H1 (cell line): ENCODE measurements around the gene IL6ST. TPM values are rescaled to one million over a fixed set of nuclear protein-coding genes. Genes with fewer than 3 reads are reported as not detected.

ENCODE experiments used
- CTCF ChIA-PET: fragments of 300-600 bp; sonication (Branson Sonifier 250); formaldehyde crosslinking; loops from one replicate; lab custom pipeline; 2021; ENCODE audit not compliant: partially characterized antibody; lab: Charles Lee
- POLR2A ChIA-PET: fragments of 300-600 bp; sonication (Branson Sonifier 250); formaldehyde crosslinking; loops from one replicate; lab custom pipeline; 2021; ENCODE audit warnings: inconsistent platforms; ENCODE audit not compliant: partially characterized antibody; lab: Charles Lee
- DNase-seq, 2 experiments: peaks; one replicate each; pipeline versions ENCODE4 v3.0.0 to v3.0.0-alpha.2; 2010 to 2022; ENCODE audit warnings: low spot score in 2 of 2, low read depth in 1 of 2, mixed read lengths in 1 of 2
- FAIRE-seq: peaks from 2 replicates; lab custom pipeline; 2011; peaks lifted over from hg19 to GRCh38; lab: Jason Lieb, UNC
- H2AFZ ChIP-seq: 2 replicates; pipeline ENCODE4 v1.8.1; 2012; ENCODE audit warnings: low read length, inconsistent platforms
- H2AK5ac ChIP-seq: 2 replicates; pipeline ENCODE4 v1.6.1; 2013; ENCODE audit warnings: low read depth, low read length
- H2BK120ac ChIP-seq: replicated peaks from 2 replicates; pipeline ENCODE3; 2013; ENCODE audit warnings: low read depth, low read length, inconsistent platforms
- H2BK12ac ChIP-seq: 2 replicates; pipeline ENCODE4 v1.6.1; 2013; ENCODE audit warnings: low read depth, low read length
- H2BK15ac ChIP-seq: 2 replicates; pipeline ENCODE4 v1.6.1; 2013; ENCODE audit warnings: low read length
- H2BK20ac ChIP-seq: 2 replicates; pipeline ENCODE4 v1.6.1; 2013; ENCODE audit warnings: low read length
- H2BK5ac ChIP-seq: 2 replicates; pipeline ENCODE4 v1.6.1; 2013; ENCODE audit warnings: low read depth, low read length
- H3K14ac ChIP-seq: 2 replicates; pipeline ENCODE4 v1.6.1; 2013; ENCODE audit warnings: inconsistent platforms; ENCODE audit not compliant: insufficient read length
- H3K18ac ChIP-seq: 2 replicates; pipeline ENCODE4 v1.6.1; 2013; ENCODE audit warnings: low read length; ENCODE audit errors: extremely low read depth
- H3K23ac ChIP-seq: 2 replicates; pipeline ENCODE4 v1.6.1; 2013; ENCODE audit warnings: inconsistent platforms; ENCODE audit not compliant: insufficient read length
- H3K23me2 ChIP-seq: 2 replicates; pipeline ENCODE4 v1.6.1; 2013; ENCODE audit warnings: low read depth, low read length
- H3K27ac ChIP-seq: 2 replicates; pipeline ENCODE4 v1.6.1; 2011; ENCODE audit warnings: low read depth, low read length, inconsistent platforms
- H3K27me3 ChIP-seq, 4 experiments: replicated peaks in 1 of 4; 1 replicate in 1 of 4; 2 replicates in 3 of 4; pipeline versions ENCODE4 v1.6.1 to v1.8.1; 2011 to 2013; ENCODE audit warnings: low read length in 3 of 4, mild to moderate bottlenecking in 3 of 4, inconsistent platforms in 2 of 4, mixed read lengths in 2 of 4, moderate library complexity in 1 of 4; ENCODE audit not compliant: control insufficient read depth in 3 of 4, insufficient read depth in 3 of 4; ENCODE audit errors: extremely low read depth in 1 of 4
- H3K36me3 ChIP-seq, 4 experiments: 2 replicates each; pipeline versions ENCODE4 v1.6.1 to v1.8.1; 2011 to 2013; ENCODE audit warnings: mild to moderate bottlenecking in 4 of 4, low read length in 3 of 4, moderate library complexity in 2 of 4, control low read depth in 1 of 4, inconsistent platforms in 1 of 4; ENCODE audit not compliant: insufficient read depth in 4 of 4, control insufficient read depth in 2 of 4
- H3K4ac ChIP-seq: replicated peaks from 2 replicates; pipeline ENCODE3; 2013; ENCODE audit warnings: low read length, low read depth, mixed read lengths, inconsistent platforms; ENCODE audit not compliant: insufficient read length
- H3K4me1 ChIP-seq, 4 experiments: replicated peaks in 1 of 4; 1 replicate in 1 of 4; 2 replicates in 3 of 4; pipeline versions ENCODE4 v1.6.1 to v1.8.1; 2011 to 2013; ENCODE audit warnings: low read length in 3 of 4, inconsistent platforms in 2 of 4, mixed read lengths in 1 of 4; ENCODE audit not compliant: insufficient read depth in 4 of 4, control insufficient read depth in 3 of 4
- H3K4me2 ChIP-seq, 2 experiments: 2 replicates each; pipeline versions ENCODE4 v1.6.1 to v1.8.1; 2011 to 2013; ENCODE audit warnings: low read depth in 2 of 2, low read length in 2 of 2, control low read depth in 1 of 2, inconsistent platforms in 1 of 2, mild to moderate bottlenecking in 1 of 2; ENCODE audit not compliant: insufficient read depth in 1 of 2
- H3K4me3 ChIP-seq, 4 experiments: fragments of 200-600, 300-600 bp in 1 of 4; sonication (generic), shearing (Covaris generic), sonication (Bioruptor Twin) in 1 of 4; 2 replicates each; pipeline versions ENCODE4 v1.5.1 to v1.8.1; 2011 to 2016; ENCODE audit warnings: low read length in 4 of 4, low read depth in 3 of 4, control low read depth in 2 of 4, inconsistent platforms in 2 of 4, mild to moderate bottlenecking in 2 of 4, mixed read lengths in 1 of 4, moderate library complexity in 1 of 4; ENCODE audit not compliant: insufficient read depth in 2 of 4; ENCODE audit errors: extremely low read depth in 1 of 4
- H3K56ac ChIP-seq: replicated peaks from 2 replicates; pipeline ENCODE3; 2013; ENCODE audit warnings: low read depth, mild to moderate bottlenecking, mixed read lengths, low read length, inconsistent platforms; ENCODE audit not compliant: insufficient read length
- H3K79me1 ChIP-seq: 2 replicates; pipeline ENCODE4 v1.6.1; 2013; ENCODE audit warnings: low read depth, low read length, control low read depth
- H3K79me2 ChIP-seq, 2 experiments: 2 replicates each; pipeline versions ENCODE4 v1.6.1 to v1.8.1; 2012 to 2013; ENCODE audit warnings: low read length in 2 of 2, mild to moderate bottlenecking in 2 of 2, inconsistent platforms in 1 of 2; ENCODE audit not compliant: insufficient read depth in 2 of 2, control insufficient read depth in 1 of 2
- H3K9ac ChIP-seq, 4 experiments: replicated peaks in 1 of 4; 1 replicate in 1 of 4; 2 replicates in 3 of 4; pipeline versions ENCODE4 v1.6.1 to v1.8.1; 2011 to 2013; ENCODE audit warnings: low read depth in 3 of 4, low read length in 3 of 4, control low read depth in 2 of 4, mild to moderate bottlenecking in 2 of 4, moderate library complexity in 2 of 4, inconsistent platforms in 1 of 4; ENCODE audit errors: extremely low read depth in 1 of 4
- H3K9me3 ChIP-seq, 2 experiments: 2 replicates each; pipeline versions ENCODE4 v1.6.1 to v1.8.1; 2012 to 2013; ENCODE audit warnings: mild to moderate bottlenecking in 2 of 2, moderate library complexity in 2 of 2, control low read depth in 1 of 2, inconsistent platforms in 1 of 2, low read depth in 1 of 2, low read length in 1 of 2, mixed read lengths in 1 of 2; ENCODE audit not compliant: insufficient read depth in 2 of 2
- H4K20me1 ChIP-seq, 2 experiments: replicated peaks in 1 of 2; 2 replicates each; pipeline versions ENCODE3 to v1.8.1; 2011 to 2013; ENCODE audit warnings: inconsistent platforms in 2 of 2, low read length in 2 of 2, mild to moderate bottlenecking in 1 of 2; ENCODE audit not compliant: insufficient read depth in 2 of 2, control insufficient read depth in 1 of 2
- H4K5ac ChIP-seq: 2 replicates; pipeline ENCODE4 v1.6.1; 2013; ENCODE audit warnings: low read length, low read depth, mixed read lengths, inconsistent platforms; ENCODE audit not compliant: insufficient read length
- H4K8ac ChIP-seq: 2 replicates; pipeline ENCODE4 v1.8.0; 2013; ENCODE audit warnings: mild to moderate bottlenecking, moderate library complexity, low read length, inconsistent platforms; ENCODE audit not compliant: insufficient read depth; ENCODE audit errors: extremely low read depth
- H4K91ac ChIP-seq: replicated peaks from 2 replicates; pipeline ENCODE3; 2013; ENCODE audit warnings: low read length, mixed read lengths, inconsistent platforms; ENCODE audit not compliant: insufficient read length
- CTCF ChIP-seq, 3 experiments: IDR thresholded peaks; 1 replicate in 2 of 3; 2 replicates in 1 of 3; pipeline versions ENCODE4 v1.5.1 to v1.6.1; 2011; ENCODE audit warnings: low read length in 3 of 3, mild to moderate bottlenecking in 3 of 3, inconsistent platforms in 2 of 3, low read depth in 1 of 3, moderate library complexity in 1 of 3; ENCODE audit not compliant: insufficient read depth in 1 of 3; ENCODE audit errors: control extremely low read depth in 1 of 3
- EGR1 ChIP-seq: IDR thresholded peaks from 2 replicates; pipeline ENCODE4 v1.6.1; 2011; ENCODE audit warnings: low read depth, low read length, borderline replicate concordance
- GABPA ChIP-seq: IDR thresholded peaks from 2 replicates; pipeline ENCODE4 v1.6.1; 2011; ENCODE audit warnings: mild to moderate bottlenecking, low read length, moderate library complexity, borderline replicate concordance; ENCODE audit not compliant: insufficient read depth
- GTF2F1 ChIP-seq: IDR thresholded peaks from 2 replicates; pipeline ENCODE4 v1.6.1; 2012; ENCODE audit warnings: low read depth, low read length, improper control_type of control experiment, borderline replicate concordance
- SAP30 ChIP-seq: fragments of 300-600 bp; sonication (generic); IDR thresholded peaks from 2 replicates; pipeline ENCODE4 v1.7.1; 2012; ENCODE audit warnings: low read length, moderate library complexity, mild to moderate bottlenecking, inconsistent platforms; ENCODE audit not compliant: insufficient read depth, insufficient replicate concordance
- SP1 ChIP-seq: IDR thresholded peaks from 2 replicates; pipeline ENCODE4 v1.6.1; 2011; ENCODE audit warnings: low read depth, low read length
- SUZ12 ChIP-seq: fragments of 200-600 bp; sonication (generic); IDR thresholded peaks from 2 replicates; pipeline ENCODE4 v1.6.1; 2012; ENCODE audit warnings: mild to moderate bottlenecking, inconsistent platforms, low read length, moderate library complexity, mixed read lengths
- TAF1 ChIP-seq: IDR thresholded peaks from 2 replicates; pipeline ENCODE4 v1.6.1; 2011; ENCODE audit warnings: mild to moderate bottlenecking, low read depth, low read length
- TCF12 ChIP-seq: IDR thresholded peaks from 2 replicates; pipeline ENCODE4 v1.6.1; 2011; ENCODE audit warnings: low read depth, mild to moderate bottlenecking, low read length
- USF2 ChIP-seq: IDR thresholded peaks from 2 replicates; pipeline ENCODE4 v1.6.1; 2011; ENCODE audit warnings: low read length, improper control_type of control experiment
- WGBS, 2 experiments: shearing (Covaris generic) in 1 of 2; methylation state at CpG; one replicate each; pipeline versions ENCODE4 v1.1.6 to v1.1.7; 2013 to 2015; ENCODE audit warnings: low lambda C conversion rate in 2 of 2, mixed read lengths in 2 of 2, inconsistent platforms in 1 of 2, low coverage in 1 of 2, missing lambda C conversion rate in 1 of 2; ENCODE audit not compliant: insufficient replicate concordance in 2 of 2, insufficient coverage in 1 of 2, insufficient read length in 1 of 2; ENCODE audit errors: extremely low coverage in 1 of 2, missing lambda C conversion rate in 1 of 2; 5-methylcytosine and 5-hydroxymethylcytosine counted together
- polyA plus RNA-seq, 7 experiments: library from polyadenylated mRNA; depleted of rRNA in 3 of 7; stranded (reverse) in 5 of 7; unstranded in 2 of 7; fragments of >200 nt in 5 of 7; fragments of 200-250 nt in 2 of 7; gene quantifications; 1 replicate in 5 of 7; 2 replicates in 1 of 7; 4 replicates in 1 of 7; pipeline versions ENCODE4 v1.2.1 to v1.2.3, GENCODE V29; 2011 to 2013; ENCODE audit warnings: missing spikeins in 2 of 7, mixed read lengths in 2 of 7
- total RNA-seq: library from RNA; stranded (reverse); fragmentation: NEBNext Ultra II Directional; extraction: Animal tissue kit (Norgen Biotek cat#: 25700); gene quantifications from 2 replicates; pipeline ENCODE4 v1.2.1, GENCODE V29; 2021

The IL6ST gene
- total and polyA plus RNA-seq, 2 of the 8 experiments (the other 6 are each of a cell fraction or from before 2014, with no cell fraction given) = 1.4 to 11.1 TPM

GRCh38 chr5:56004874-56005273, 10.1 kb upstream of the IL6ST start:
- H2AFZ ChIP-seq = no peak overlapping the region
- POLR2A ChIA-PET = interaction anchor here (2.1 kb wide), 1 partner anchor 10 kb away, joined by 8 read pairs; the partner anchor contains the start of gene IL6ST

More at GRCh38 chr5:56004874-56005273, 10.1 kb upstream of the IL6ST start:
- Histone ChIP-seq H3K18ac (no peak overlapping the region), H3K23ac (no peak overlapping the region), H2BK15ac (no peak overlapping the region), H3K23me2 (no peaks in the 10 kb centered on the region), H3K27ac (no peak overlapping the region), H3K9ac (no peak overlapping the region), H3K4me2 (no peak overlapping the region), H3K4me1 (no peaks in the 10 kb centered on the region), H3K79me2 (no peaks in the 10 kb centered on the region), H3K14ac (no peak overlapping the region), H2BK5ac (no peak overlapping the region), H4K91ac (no peak overlapping the region), H2AK5ac (no peak overlapping the region)
- no peak for FAIRE-seq
- no peak for TF ChIP-seq GABPA
- TF ChIP-seq SP1 = no peak
- TF ChIP-seq GTF2F1 = no peak
- no peak for TF ChIP-seq SUZ12
- no peak for TF ChIP-seq TCF12
- TF ChIP-seq EGR1 = no peak
- no peak for TF ChIP-seq SAP30
- TF ChIP-seq USF2 = no peak
- TF ChIP-seq TAF1 = no peak
- no peak for TF ChIP-seq CTCF (IDR thresholded peaks at IDR 0.05; ENCODE audit: control extremely low read depth in 1 of 3, insufficient read depth in 1 of 3, low read depth in 1 of 3, low read length in 3 of 3)
- TF ChIP-seq, all 59 proteins: peak for 0
- no peaks in the 10 kb centered on the region for H3K27me3 ChIP-seq
- no peaks in the 10 kb centered on the region for H3K36me3 ChIP-seq
- H2BK20ac ChIP-seq = no peak overlapping the region
- H3K56ac ChIP-seq = no peak overlapping the region
- 80% methylated on average over 1 of the region's 1 CpG; no CpG with 5 or more reads in 1 of the 2 experiments for WGBS, 2 experiments
- no peaks in the 10 kb centered on the region for H4K20me1 ChIP-seq
- CTCF ChIA-PET = interaction anchor here (1.5 kb wide), 1 partner anchor 18 kb away, joined by 4 read pairs; no protein-coding TSS in a partner anchor
- H2BK120ac ChIP-seq = no peak overlapping the region
- no peak overlapping the region for H3K4me3 ChIP-seq
- H2BK12ac ChIP-seq = no peak overlapping the region
- no peak for DNase-seq
- no peak overlapping the region for H4K5ac ChIP-seq
- no peaks in the 10 kb centered on the region for H3K9me3 ChIP-seq
- no peak overlapping the region for H4K8ac ChIP-seq
- H3K4ac ChIP-seq = no peak overlapping the region
- H3K79me1 ChIP-seq = no peaks in the 10 kb centered on the region
